MM.1S (cell line): ENCODE measurements around the gene ANKRD13D.

Source experiments
- DNase-seq: peaks from one replicate; pipeline ENCODE4 v3.0.0-alpha.2; 2015
- H2AFZ ChIP-seq: fragments of 300-600 bp; sonication (generic); 2 replicates; pipeline ENCODE4 v1.6.0; 2016; ENCODE audit warnings: antibody characterized with exemption, low read length
- H3F3A ChIP-seq: fragments of 300-600 bp; sonication (generic); 2 replicates; pipeline ENCODE4 v1.6.1; 2016; ENCODE audit warnings: mild to moderate bottlenecking, antibody characterized with exemption, low read length, moderate library complexity, mixed read lengths; ENCODE audit not compliant: insufficient read depth
- H3K27ac ChIP-seq: fragments of 300-600 bp; sonication (generic); 2 replicates; pipeline ENCODE4 v1.5.1; 2016; ENCODE audit warnings: mild to moderate bottlenecking, low read length
- H3K27me3 ChIP-seq: fragments of 300-600 bp; sonication (generic); replicated peaks from 2 replicates; pipeline ENCODE4 v1.6.0; 2016; ENCODE audit warnings: low read length; ENCODE audit not compliant: insufficient read depth
- H3K36me3 ChIP-seq: fragments of 300-600 bp; sonication (generic); replicated peaks from 2 replicates; pipeline ENCODE4 v1.6.1; 2016; ENCODE audit warnings: mild to moderate bottlenecking, low read length, mixed read lengths; ENCODE audit not compliant: insufficient read depth
- H3K4me1 ChIP-seq: fragments of 300-600 bp; sonication (generic); 2 replicates; pipeline ENCODE4 v1.6.1; 2016; ENCODE audit warnings: low read length, mixed read lengths
- H3K4me2 ChIP-seq: fragments of 300-600 bp; sonication (generic); 2 replicates; pipeline ENCODE4 v1.6.0; 2016; ENCODE audit warnings: low read depth, low read length
- H3K4me3 ChIP-seq: fragments of 300-600 bp; sonication (generic); 2 replicates; pipeline ENCODE4 v1.5.1; 2016; ENCODE audit warnings: low read length, mixed read lengths
- H3K79me2 ChIP-seq: fragments of 300-600 bp; sonication (generic); 2 replicates; pipeline ENCODE4 v1.6.1; 2016; ENCODE audit warnings: mixed run types, low read length, mixed read lengths
- H3K9ac ChIP-seq: fragments of 300-600 bp; sonication (generic); 2 replicates; pipeline ENCODE4 v1.6.1; 2016; ENCODE audit warnings: low read length, mixed read lengths
- H3K9me2 ChIP-seq: fragments of 300-600 bp; sonication (generic); replicated peaks from 2 replicates; pipeline ENCODE4 v1.6.1; 2016; ENCODE audit warnings: mild to moderate bottlenecking, low read length, mixed read lengths; ENCODE audit not compliant: insufficient read depth
- H3K9me3 ChIP-seq: fragments of 300-600 bp; sonication (generic); replicated peaks from 2 replicates; pipeline ENCODE4 v1.6.1; 2016; ENCODE audit warnings: mild to moderate bottlenecking, low read length, mixed read lengths; ENCODE audit not compliant: insufficient read depth
- H4K20me1 ChIP-seq: fragments of 300-600 bp; sonication (generic); 2 replicates; pipeline ENCODE4 v1.6.1; 2016; ENCODE audit warnings: mild to moderate bottlenecking, low read length, moderate library complexity, mixed read lengths; ENCODE audit not compliant: insufficient read depth
- EZH2 ChIP-seq: fragments of 300-600 bp; sonication (generic); optimal IDR thresholded peaks from 2 replicates; pipeline ENCODE3; 2017; ENCODE audit warnings: low read depth, mild to moderate bottlenecking, antibody characterized with exemption, low read length, mixed read lengths
- EZH2phosphoT487 ChIP-seq: fragments of 300-600 bp; sonication (generic); IDR thresholded peaks from 2 replicates; pipeline ENCODE4 v1.6.1; 2018; ENCODE audit warnings: antibody characterized with exemption, low read length
- TF ChIP-seq, protein P1 (sequence below): fragments of 300-600 bp; sonication (generic); IDR thresholded peaks from 2 replicates; pipeline ENCODE4 v1.5.1; 2016; ENCODE audit warnings: antibody characterized with exemption, low read length, mixed read lengths

Gene ANKRD13D

GRCh38 chr11:67242548-67242947 is 46.6 kb upstream of the ANKRD13D start:
- Histone ChIP-seq H3F3A (peaks cover 33% of the 10 kb centered on the region), H2AFZ (no peak overlapping the region), H3K9me3 (no peaks in the 10 kb centered on the region), H3K4me3 (peak overlapping the region; percentile 88), H3K4me2 (peak overlapping the region; percentile 60), H3K27ac (no peak overlapping the region), H3K27me3 (no peaks in the 10 kb centered on the region), H3K9me2 (no peaks in the 10 kb centered on the region), H3K4me1 (peaks cover 27% of the 10 kb centered on the region), H3K9ac (peak overlapping the region; percentile 96; the same call in 1 of the 2 replicates), H4K20me1 (peaks cover 35% of the 10 kb centered on the region), H3K79me2 (peaks cover 87% of the 10 kb centered on the region), H3K36me3 (peaks cover 33% of the 10 kb centered on the region)
- TF ChIP-seq EZH2 (no peak), EZH2phosphoT487 (no peak)
- TF ChIP-seq, protein P1, sequence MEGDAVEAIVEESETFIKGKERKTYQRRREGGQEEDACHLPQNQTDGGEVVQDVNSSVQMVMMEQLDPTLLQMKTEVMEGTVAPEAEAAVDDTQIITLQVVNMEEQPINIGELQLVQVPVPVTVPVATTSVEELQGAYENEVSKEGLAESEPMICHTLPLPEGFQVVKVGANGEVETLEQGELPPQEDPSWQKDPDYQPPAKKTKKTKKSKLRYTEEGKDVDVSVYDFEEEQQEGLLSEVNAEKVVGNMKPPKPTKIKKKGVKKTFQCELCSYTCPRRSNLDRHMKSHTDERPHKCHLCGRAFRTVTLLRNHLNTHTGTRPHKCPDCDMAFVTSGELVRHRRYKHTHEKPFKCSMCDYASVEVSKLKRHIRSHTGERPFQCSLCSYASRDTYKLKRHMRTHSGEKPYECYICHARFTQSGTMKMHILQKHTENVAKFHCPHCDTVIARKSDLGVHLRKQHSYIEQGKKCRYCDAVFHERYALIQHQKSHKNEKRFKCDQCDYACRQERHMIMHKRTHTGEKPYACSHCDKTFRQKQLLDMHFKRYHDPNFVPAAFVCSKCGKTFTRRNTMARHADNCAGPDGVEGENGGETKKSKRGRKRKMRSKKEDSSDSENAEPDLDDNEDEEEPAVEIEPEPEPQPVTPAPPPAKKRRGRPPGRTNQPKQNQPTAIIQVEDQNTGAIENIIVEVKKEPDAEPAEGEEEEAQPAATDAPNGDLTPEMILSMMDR: no peak
- DNase-seq: no peak

GRCh38 chr11:67243051-67243450 is 46.1 kb upstream of the ANKRD13D start:
- peaks cover 38% of the 10 kb centered on the region for H3K36me3 ChIP-seq

DNA sequence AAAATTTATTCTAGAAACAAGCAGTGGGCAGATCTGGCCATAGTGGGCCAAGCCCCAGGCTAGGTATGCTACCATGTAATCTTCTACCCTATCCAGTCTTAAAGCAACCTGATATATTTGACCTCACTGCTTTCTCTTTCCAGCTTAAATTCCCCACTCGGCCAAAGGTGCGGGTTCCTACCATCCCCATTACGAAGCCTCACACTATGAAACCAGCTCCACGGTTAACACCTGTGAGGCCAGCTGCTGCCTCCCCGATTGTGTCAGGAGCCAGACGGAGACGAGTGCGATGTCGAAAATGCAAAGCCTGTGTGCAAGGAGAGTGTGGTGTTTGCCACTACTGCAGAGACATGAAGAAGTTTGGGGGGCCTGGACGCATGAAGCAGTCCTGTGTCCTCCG is 44.1 kb upstream of the ANKRD13D start:
- no peak for DNase-seq
- Histone ChIP-seq H3K27ac (no peak overlapping the region), H3K79me2 (peaks cover 97% of the 10 kb centered on the region), H3K4me1 (peaks cover 11% of the 10 kb centered on the region; the same call in 1 of the 2 replicates), H3K4me2 (no peak overlapping the region), H3K36me3 (peaks cover 48% of the 10 kb centered on the region), H3K9ac (no peak overlapping the region), H3K9me3 (no peaks in the 10 kb centered on the region), H3K9me2 (no peaks in the 10 kb centered on the region), H2AFZ (no peak overlapping the region), H3K27me3 (no peaks in the 10 kb centered on the region), H4K20me1 (peaks cover 40% of the 10 kb centered on the region), H3K4me3 (no peak overlapping the region), H3F3A (peaks cover 19% of the 10 kb centered on the region)
- no peak for TF ChIP-seq EZH2phosphoT487
- TF ChIP-seq, protein P1: no peak
- no peak for TF ChIP-seq EZH2

More at GRCh38 chr11:67243051-67243450, 46.1 kb upstream of the ANKRD13D start:
- DNase-seq: no peak
- H3K9me3 ChIP-seq: no peaks in the 10 kb centered on the region
- no peak overlapping the region for H3K9ac ChIP-seq
- H3K4me2 ChIP-seq: peak overlapping the region; percentile 60; the same call in 1 of the 2 replicates
- H3K4me3 ChIP-seq: peak overlapping the region; percentile 88; the same call in 1 of the 2 replicates
- no peaks in the 10 kb centered on the region for H3K9me2 ChIP-seq
- H3F3A ChIP-seq: peaks cover 36% of the 10 kb centered on the region
- H2AFZ ChIP-seq: no peak overlapping the region
- TF ChIP-seq, protein P1: no peak
- no peak for TF ChIP-seq EZH2
- TF ChIP-seq EZH2phosphoT487: no peak
- peaks cover 40% of the 10 kb centered on the region for H4K20me1 ChIP-seq
- H3K27ac ChIP-seq: no peak overlapping the region
- no peaks in the 10 kb centered on the region for H3K27me3 ChIP-seq
- peaks cover 89% of the 10 kb centered on the region for H3K79me2 ChIP-seq
- H3K4me1 ChIP-seq: peaks cover 26% of the 10 kb centered on the region
